ENCODE results near the gene LILRA1.
"Not testable (repeated sequence)": the region's sequence is repeated elsewhere in the genome, so short reads cannot be mapped to it uniquely, and the experiment has no call there.

LILRA1 gene

GRCh38 chr19:54616821-54617560 lies 23.6 kb downstream of the LILRA1 start:
- Histone ChIP-seq H3K27ac (ENCODE audit: low read depth, low read length) (no peak overlapping the region), H2BK15ac (replicated peaks; ENCODE audit: low read depth) (no peak overlapping the region), H3K9ac (ENCODE audit: low read length) (no peak overlapping the region), H4K8ac (ENCODE audit: low read depth, low read length) (no peak overlapping the region), H3K23ac (ENCODE audit: low read length) (no peak overlapping the region), H3K56ac (ENCODE audit: low read length) (no peak overlapping the region), H3K79me1 (ENCODE audit: low read length) (no peaks in the 10 kb centered on the region), H2BK5ac (ENCODE audit: low read length) (no peak overlapping the region), H3K79me2 (ENCODE audit: control insufficient read depth, insufficient read depth, low read length) (no peaks in the 10 kb centered on the region), H3K4ac (ENCODE audit: low read depth, low read length) (no peak overlapping the region), H3K27me3 (ENCODE audit: insufficient read depth, low read length, poor library complexity) (no peaks in the 10 kb centered on the region), H3K4me1 (ENCODE audit: control insufficient read depth, low read depth, low read length) (no peaks in the 10 kb centered on the region), H2AK5ac (ENCODE audit: low read length) (no peak overlapping the region), H3K36me3 (ENCODE audit: control insufficient read depth, insufficient read depth, low read length) (no peaks in the 10 kb centered on the region), H4K5ac (ENCODE audit: low read length) (no peak overlapping the region), H3K18ac (ENCODE audit: low read length) (no peak overlapping the region), H3K4me3 (ENCODE audit: low read length) (no peak overlapping the region), H2BK120ac (ENCODE audit: low read depth, low read length) (no peak overlapping the region), H3K4me2 (ENCODE audit: low read length) (no peak overlapping the region)
- WGBS (ENCODE audit: extremely low coverage, insufficient coverage, low lambda C conversion rate) = no CpG with 5 or more reads among the region's 5 CpGs
- no peak for DNase-seq

GRCh38 chr19:54620464-54620863 lies 27.0 kb downstream of the LILRA1 start:
- Histone ChIP-seq H3K9ac (ENCODE audit: low read length) (no peak overlapping the region), H3K56ac (ENCODE audit: low read length) (no peak overlapping the region), H2BK15ac (replicated peaks; ENCODE audit: low read depth) (no peak overlapping the region), H2BK5ac (ENCODE audit: low read length) (no peak overlapping the region), H3K36me3 (ENCODE audit: control insufficient read depth, insufficient read depth, low read length) (no peaks in the 10 kb centered on the region), H3K27ac (ENCODE audit: low read depth, low read length) (no peak overlapping the region), H4K5ac (ENCODE audit: low read length) (no peak overlapping the region), H3K79me2 (ENCODE audit: control insufficient read depth, insufficient read depth, low read length) (no peaks in the 10 kb centered on the region), H2AK5ac (ENCODE audit: low read length) (no peak overlapping the region), H2BK120ac (ENCODE audit: low read depth, low read length) (no peak overlapping the region), H3K4me3 (ENCODE audit: low read length) (no peak overlapping the region), H3K79me1 (ENCODE audit: low read length) (no peaks in the 10 kb centered on the region), H3K23ac (ENCODE audit: low read length) (no peak overlapping the region), H3K18ac (ENCODE audit: low read length) (no peak overlapping the region), H3K4me1 (ENCODE audit: control insufficient read depth, low read depth, low read length) (no peaks in the 10 kb centered on the region), H3K4me2 (ENCODE audit: low read length) (no peak overlapping the region), H3K4ac (ENCODE audit: low read depth, low read length) (no peak overlapping the region), H3K27me3 (ENCODE audit: insufficient read depth, low read length, poor library complexity) (no peaks in the 10 kb centered on the region), H4K8ac (ENCODE audit: low read depth, low read length) (no peak overlapping the region)
- WGBS (ENCODE audit: extremely low coverage, insufficient coverage, low lambda C conversion rate) = no CpG with 5 or more reads among the region's 4 CpGs
- no peak for DNase-seq

GRCh38 chr19:54622431-54622830 lies 29.0 kb downstream of the LILRA1 start:
- Histone ChIP-seq H3K27ac (ENCODE audit: low read depth, low read length) (no peak overlapping the region), H3K79me1 (ENCODE audit: low read length) (no peaks in the 10 kb centered on the region), H3K79me2 (ENCODE audit: control insufficient read depth, insufficient read depth, low read length) (no peaks in the 10 kb centered on the region), H3K4me1 (ENCODE audit: control insufficient read depth, low read depth, low read length) (no peaks in the 10 kb centered on the region), H3K4ac (ENCODE audit: low read depth, low read length) (no peak overlapping the region), H3K23ac (ENCODE audit: low read length) (no peak overlapping the region), H4K5ac (ENCODE audit: low read length) (no peak overlapping the region), H3K18ac (ENCODE audit: low read length) (no peak overlapping the region), H3K56ac (ENCODE audit: low read length) (no peak overlapping the region), H2BK120ac (ENCODE audit: low read depth, low read length) (no peak overlapping the region), H3K36me3 (ENCODE audit: control insufficient read depth, insufficient read depth, low read length) (no peaks in the 10 kb centered on the region), H3K4me3 (ENCODE audit: low read length) (no peak overlapping the region), H2AK5ac (ENCODE audit: low read length) (no peak overlapping the region), H2BK5ac (ENCODE audit: low read length) (no peak overlapping the region), H3K27me3 (ENCODE audit: insufficient read depth, low read length, poor library complexity) (no peaks in the 10 kb centered on the region), H3K9ac (ENCODE audit: low read length) (no peak overlapping the region), H4K8ac (ENCODE audit: low read depth, low read length) (no peak overlapping the region), H2BK15ac (replicated peaks; ENCODE audit: low read depth) (no peak overlapping the region), H3K4me2 (ENCODE audit: low read length) (no peak overlapping the region)
- no CpG with 5 or more reads among the region's 4 CpGs for WGBS (ENCODE audit: extremely low coverage, insufficient coverage, low lambda C conversion rate)
- no peak for DNase-seq

GRCh38 chr19:54624234-54624633 lies 30.8 kb downstream of the LILRA1 start:
- H2BK15ac ChIP-seq (replicated peaks; ENCODE audit: low read depth); H3K36me3 ChIP-seq (ENCODE audit: control insufficient read depth, insufficient read depth, low read length); H3K4me2 ChIP-seq (ENCODE audit: low read length); H3K4me1 ChIP-seq (ENCODE audit: control insufficient read depth, low read depth, low read length); H3K79me2 ChIP-seq (ENCODE audit: control insufficient read depth, insufficient read depth, low read length); H3K79me1 ChIP-seq (ENCODE audit: low read length); H3K23ac ChIP-seq (ENCODE audit: low read length); H3K9ac ChIP-seq (ENCODE audit: low read length); DNase-seq; H4K8ac ChIP-seq (ENCODE audit: low read depth, low read length); H2AK5ac ChIP-seq (ENCODE audit: low read length); H2BK5ac ChIP-seq (ENCODE audit: low read length); H3K4ac ChIP-seq (ENCODE audit: low read depth, low read length); H3K27me3 ChIP-seq (ENCODE audit: insufficient read depth, low read length, poor library complexity); H3K18ac ChIP-seq (ENCODE audit: low read length); H3K4me3 ChIP-seq (ENCODE audit: low read length); H4K5ac ChIP-seq (ENCODE audit: low read length); H3K56ac ChIP-seq (ENCODE audit: low read length); H3K27ac ChIP-seq (ENCODE audit: low read depth, low read length); H2BK120ac ChIP-seq (ENCODE audit: low read depth, low read length): not testable (repeated sequence)
- no CpG with 5 or more reads among the region's 10 CpGs for WGBS (ENCODE audit: extremely low coverage, insufficient coverage, low lambda C conversion rate)

- not testable (repeated sequence) for H2BK15ac ChIP-seq (replicated peaks; ENCODE audit: low read depth); H3K27me3 ChIP-seq (ENCODE audit: insufficient read depth, low read length, poor library complexity); H3K23ac ChIP-seq (ENCODE audit: low read length); H3K56ac ChIP-seq (ENCODE audit: low read length); H2AK5ac ChIP-seq (ENCODE audit: low read length); H3K4me2 ChIP-seq (ENCODE audit: low read length); H3K4me1 ChIP-seq (ENCODE audit: control insufficient read depth, low read depth, low read length); H3K4me3 ChIP-seq (ENCODE audit: low read length); H3K18ac ChIP-seq (ENCODE audit: low read length); H2BK120ac ChIP-seq (ENCODE audit: low read depth, low read length); H3K27ac ChIP-seq (ENCODE audit: low read depth, low read length); H3K36me3 ChIP-seq (ENCODE audit: control insufficient read depth, insufficient read depth, low read length); H3K79me1 ChIP-seq (ENCODE audit: low read length); H4K5ac ChIP-seq (ENCODE audit: low read length); H2BK5ac ChIP-seq (ENCODE audit: low read length); H3K79me2 ChIP-seq (ENCODE audit: control insufficient read depth, insufficient read depth, low read length); H3K4ac ChIP-seq (ENCODE audit: low read depth, low read length); DNase-seq; H4K8ac ChIP-seq (ENCODE audit: low read depth, low read length); H3K9ac ChIP-seq (ENCODE audit: low read length)
- whole genome bisulfite sequencing (ENCODE audit: extremely low coverage, insufficient coverage, low lambda C conversion rate) = no CpG with 5 or more reads among the region's 15 CpGs
These were observed 31.7 kb downstream of the LILRA1 start for GRCh38 chr19:54624934-54625730.

All from mesendoderm (in vitro differentiated cells).